ENCODE data around the gene HINT3. TPM values are rescaled to one million over a fixed set of nuclear protein-coding genes. Genes with fewer than 3 reads are reported as not detected.
"Not testable (repeated sequence)": the region's sequence is repeated elsewhere in the genome, so short reads cannot be mapped to it uniquely, and the experiment has no call there.

The HINT3 gene
- total and polyA plus RNA-seq, 4 donors = 5.6 to 17.4 (median 10.6) TPM

- Histone ChIP-seq H3K27ac (ENCODE audit: low read depth in 1 of 2, low read length in 2 of 2) (no peak overlapping the region), H3K4me1 (ENCODE audit: control insufficient read depth in 4 of 4, insufficient read depth in 4 of 4, low read length in 3 of 4) (peaks cover 0 to 5% (median 0%) of the 10 kb centered on the region in 4 donors), H3K9me3 (ENCODE audit: control insufficient read depth in 4 of 4, low read length in 3 of 4) (no peaks in the 10 kb centered on the region), H3K27me3 (ENCODE audit: control insufficient read depth in 4 of 4, insufficient read depth in 4 of 4, low read length in 3 of 4) (no peaks in the 10 kb centered on the region), H3K4me3 (ENCODE audit: low read depth in 1 of 3, low read length in 3 of 3) (no peak overlapping the region), H3K36me3 (ENCODE audit: control insufficient read depth in 4 of 4, insufficient read depth in 3 of 4, low read depth in 1 of 4, low read length in 3 of 4) (peaks cover 3 to 17% (median 10%) of the 10 kb centered on the region in 4 donors), H3K9ac (ENCODE audit: low read depth in 1 of 2, low read length in 2 of 2) (no peak overlapping the region)
- WGBS = 77% methylated on average over 3 of the region's 3 CpGs
- no peak for DNase-seq (ENCODE audit: low spot score)
- no peak for TF ChIP-seq REST (IDR thresholded peaks at IDR 0.05)
- no peak for TF ChIP-seq FOXA1 (IDR thresholded peaks at IDR 0.05)
- TF ChIP-seq ATF3 (IDR thresholded peaks at IDR 0.05) = no peak
- TF ChIP-seq YY1 (IDR thresholded peaks at IDR 0.05) = no peak
- no peak for TF ChIP-seq HNF4A (conservative IDR thresholded peaks at IDR 0.05)
- TF ChIP-seq, protein P1, sequence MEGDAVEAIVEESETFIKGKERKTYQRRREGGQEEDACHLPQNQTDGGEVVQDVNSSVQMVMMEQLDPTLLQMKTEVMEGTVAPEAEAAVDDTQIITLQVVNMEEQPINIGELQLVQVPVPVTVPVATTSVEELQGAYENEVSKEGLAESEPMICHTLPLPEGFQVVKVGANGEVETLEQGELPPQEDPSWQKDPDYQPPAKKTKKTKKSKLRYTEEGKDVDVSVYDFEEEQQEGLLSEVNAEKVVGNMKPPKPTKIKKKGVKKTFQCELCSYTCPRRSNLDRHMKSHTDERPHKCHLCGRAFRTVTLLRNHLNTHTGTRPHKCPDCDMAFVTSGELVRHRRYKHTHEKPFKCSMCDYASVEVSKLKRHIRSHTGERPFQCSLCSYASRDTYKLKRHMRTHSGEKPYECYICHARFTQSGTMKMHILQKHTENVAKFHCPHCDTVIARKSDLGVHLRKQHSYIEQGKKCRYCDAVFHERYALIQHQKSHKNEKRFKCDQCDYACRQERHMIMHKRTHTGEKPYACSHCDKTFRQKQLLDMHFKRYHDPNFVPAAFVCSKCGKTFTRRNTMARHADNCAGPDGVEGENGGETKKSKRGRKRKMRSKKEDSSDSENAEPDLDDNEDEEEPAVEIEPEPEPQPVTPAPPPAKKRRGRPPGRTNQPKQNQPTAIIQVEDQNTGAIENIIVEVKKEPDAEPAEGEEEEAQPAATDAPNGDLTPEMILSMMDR (IDR thresholded peaks at IDR 0.05; ENCODE audit: low read depth, low read length, missing input control) = no peak
- no peak for TF ChIP-seq GABPA (IDR thresholded peaks at IDR 0.05 in 1 of 2, conservative IDR thresholded peaks at IDR 0.05 in 1 of 2)
- TF ChIP-seq NR2F2 (IDR thresholded peaks at IDR 0.05) = no peak
- TF ChIP-seq SP1 (IDR thresholded peaks at IDR 0.05) = no peak
- TF ChIP-seq TAF1 (conservative IDR thresholded peaks at IDR 0.05) = no peak
- no peak for TF ChIP-seq EGR1 (IDR thresholded peaks at IDR 0.05; ENCODE audit: low read depth in 2 of 2)
- no peak for TF ChIP-seq RAD21 (IDR thresholded peaks at IDR 0.05)
- TF ChIP-seq, protein P2, sequence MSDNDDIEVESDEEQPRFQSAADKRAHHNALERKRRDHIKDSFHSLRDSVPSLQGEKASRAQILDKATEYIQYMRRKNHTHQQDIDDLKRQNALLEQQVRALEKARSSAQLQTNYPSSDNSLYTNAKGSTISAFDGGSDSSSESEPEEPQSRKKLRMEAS (IDR thresholded peaks at IDR 0.05) = no peak
- no peak for TF ChIP-seq HNF4G (IDR thresholded peaks at IDR 0.05)
- no peak for TF ChIP-seq RXRA (IDR thresholded peaks at IDR 0.05)
- no peak for TF ChIP-seq ZBTB33 (IDR thresholded peaks at IDR 0.05)
- TF ChIP-seq FOXA2 (IDR thresholded peaks at IDR 0.05) = no peak
Observed at GRCh38 chr6:125910527-125910926, 46.0 kb upstream of the HINT3 start.

DNA sequence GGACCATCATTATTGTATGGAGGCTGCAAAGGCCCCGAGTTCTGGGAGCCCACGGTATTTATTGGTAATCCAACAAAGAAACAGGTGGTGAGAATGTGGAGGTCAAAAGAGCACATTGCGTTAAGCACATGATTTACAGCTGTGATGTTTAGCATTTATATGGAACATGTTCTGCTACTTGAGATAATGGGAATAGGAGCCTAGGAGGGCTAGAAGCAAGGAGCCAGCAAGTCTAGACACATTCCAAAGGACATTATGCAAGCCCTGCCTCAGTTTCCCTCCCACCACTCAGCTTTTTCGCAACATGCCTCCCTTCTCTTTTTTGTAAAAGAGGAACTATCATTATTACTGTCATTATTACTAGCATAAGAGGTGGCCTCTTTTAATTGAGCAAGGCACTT lies 45.5 kb upstream of the HINT3 start:
- peaks cover 3 to 20% (median 14%) of the 10 kb centered on the region in 4 donors for H3K36me3 ChIP-seq (ENCODE audit: control insufficient read depth in 4 of 4, insufficient read depth in 3 of 4, low read depth in 1 of 4, low read length in 3 of 4)
- not testable (repeated sequence) for H3K9ac ChIP-seq (ENCODE audit: low read depth in 1 of 2, low read length in 2 of 2); H3K27ac ChIP-seq (ENCODE audit: low read depth in 1 of 2, low read length in 2 of 2); H3K4me3 ChIP-seq (ENCODE audit: low read depth in 1 of 3, low read length in 3 of 3); H3K4me1 ChIP-seq (ENCODE audit: control insufficient read depth in 4 of 4, insufficient read depth in 4 of 4, low read length in 3 of 4); DNase-seq (ENCODE audit: low spot score); H3K27me3 ChIP-seq (ENCODE audit: control insufficient read depth in 4 of 4, insufficient read depth in 4 of 4, low read length in 3 of 4); H3K9me3 ChIP-seq (ENCODE audit: control insufficient read depth in 4 of 4, low read length in 3 of 4)
- WGBS = 90% methylated on average over 4 of the region's 4 CpGs

DNA sequence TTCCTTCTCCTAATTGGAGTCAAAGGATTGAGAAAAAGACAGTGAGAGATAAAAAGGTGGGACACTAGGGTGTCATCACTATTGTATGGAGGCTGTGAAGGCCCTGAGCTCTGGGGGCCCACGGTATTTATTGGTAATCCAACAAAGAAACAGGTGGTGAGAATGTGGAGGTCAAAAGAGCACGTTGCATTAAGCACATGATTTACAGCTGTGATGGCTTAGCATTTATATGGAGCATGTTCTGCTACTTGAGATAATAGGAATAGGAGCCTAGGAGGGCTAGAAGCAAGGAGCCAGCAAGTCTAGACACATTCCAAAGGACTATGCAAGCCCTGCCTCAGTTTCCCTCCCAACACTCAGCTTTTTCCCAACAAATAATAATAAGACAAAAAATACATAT lies 44.1 kb upstream of the HINT3 start:
- not testable (repeated sequence) for H3K27ac ChIP-seq (ENCODE audit: low read depth in 1 of 2, low read length in 2 of 2); DNase-seq (ENCODE audit: low spot score); H3K4me3 ChIP-seq (ENCODE audit: low read depth in 1 of 3, low read length in 3 of 3); H3K9me3 ChIP-seq (ENCODE audit: control insufficient read depth in 4 of 4, low read length in 3 of 4); H3K9ac ChIP-seq (ENCODE audit: low read depth in 1 of 2, low read length in 2 of 2); H3K4me1 ChIP-seq (ENCODE audit: control insufficient read depth in 4 of 4, insufficient read depth in 4 of 4, low read length in 3 of 4); H3K27me3 ChIP-seq (ENCODE audit: control insufficient read depth in 4 of 4, insufficient read depth in 4 of 4, low read length in 3 of 4)
- 82% methylated on average over 2 of the region's 2 CpGs for WGBS
- peaks cover 3 to 34% (median 24%) of the 10 kb centered on the region in 4 donors for H3K36me3 ChIP-seq (ENCODE audit: control insufficient read depth in 4 of 4, insufficient read depth in 3 of 4, low read depth in 1 of 4, low read length in 3 of 4)
